ENCODE data around the gene CCDC33. TPM values are rescaled to one million over a fixed set of nuclear protein-coding genes. Genes with fewer than 3 reads are reported as not detected.

The CCDC33 gene
- polyA plus RNA-seq, 1 of the 3 experiments (the other 2 are of a cell fraction), result 4.0 TPM

- ChIA-PET POLR2A (no interaction called here), CTCF (interaction anchor here (1.3 kb wide), 1 partner anchor 8 kb away, joined by 3 read pairs; no protein-coding TSS in a partner anchor)
- no peaks in the 10 kb centered on the region for H3K9me3 ChIP-seq
Observed at GRCh38 chr15:74364936-74365597, 128.9 kb downstream of the CCDC33 start.

DNA sequence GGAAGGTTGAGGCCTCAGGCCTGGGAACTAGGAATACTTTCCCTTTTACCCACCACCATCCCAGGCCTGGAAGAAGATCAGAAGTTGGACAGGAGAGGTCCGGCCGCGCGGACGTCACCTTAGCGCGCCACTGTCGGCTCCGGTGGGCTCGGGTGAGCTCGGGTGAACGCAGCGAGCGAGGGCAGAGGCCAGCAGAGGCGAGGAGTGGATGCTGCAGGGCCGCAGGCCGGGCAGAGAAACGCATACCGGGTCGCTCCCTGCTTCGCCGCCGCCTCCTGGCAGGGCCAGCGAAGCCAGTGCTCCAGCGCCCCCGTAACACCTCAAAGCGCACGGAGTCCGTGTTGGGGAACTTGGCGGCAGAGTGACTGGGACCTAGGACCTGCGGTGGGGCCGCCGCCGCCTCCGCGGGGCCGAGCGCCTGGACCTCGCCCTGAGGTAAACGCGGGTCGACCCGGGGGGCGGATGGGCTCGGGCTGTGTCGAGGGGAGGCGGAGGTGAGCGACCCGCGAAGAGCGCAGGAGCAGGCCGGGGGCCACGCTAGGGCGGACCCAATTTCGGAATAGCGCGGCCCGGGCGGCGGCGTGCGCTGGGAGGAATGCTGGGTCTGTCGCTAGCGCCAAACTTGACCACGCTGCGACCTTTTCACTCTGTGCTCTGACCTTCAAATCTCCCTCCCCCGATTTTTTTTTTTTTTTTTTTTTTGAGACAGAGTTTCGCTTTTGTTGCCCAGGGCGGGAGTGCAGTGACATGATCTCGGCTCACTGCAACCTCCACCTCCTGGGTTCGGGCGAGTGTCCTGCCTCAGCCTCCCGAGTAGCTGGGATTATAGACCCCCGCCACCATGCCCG lies 129.7 kb downstream of the CCDC33 start:
- H3K27ac ChIP-seq (ENCODE audit: low read depth in 2 of 2, low read length in 1 of 2), result no peak overlapping the region
- no peaks in the 10 kb centered on the region for H4K20me1 ChIP-seq (ENCODE audit: insufficient read depth)
- H3K4me2 ChIP-seq, result no peak overlapping the region
- H3K4me3 ChIP-seq (ENCODE audit: low read depth in 2 of 2, low read length in 1 of 2), result no peak overlapping the region
- no peaks in the 10 kb centered on the region for H3K9me2 ChIP-seq
- H2AFZ ChIP-seq (ENCODE audit: low read depth), result no peak overlapping the region
- H3F3A ChIP-seq (replicated peaks; ENCODE audit: insufficient read depth), result no peaks in the 10 kb centered on the region
- no peaks in the 10 kb centered on the region for H3K4me1 ChIP-seq (ENCODE audit: control insufficient read depth in 1 of 2, insufficient read depth in 2 of 2, low read depth in 1 of 2, low read length in 1 of 2)
- ChIA-PET CTCF (interaction anchor here (1.3 to 23.8 kb wide), 3 partner anchors 8 to 79 kb away, joined by 3 to 779 read pairs (median 11); partner anchors contain the start of genes SEMA7A and UBL7), POLR2A (no interaction called here)
- H3K36me3 ChIP-seq (replicated peaks in 1 of 2; ENCODE audit: control insufficient read depth in 1 of 2, insufficient read depth in 2 of 2, low read length in 1 of 2), result no peaks in the 10 kb centered on the region
- no peaks in the 10 kb centered on the region for H3K9me3 ChIP-seq
- no peak overlapping the region for H3K9ac ChIP-seq
- H3K27me3 ChIP-seq (ENCODE audit: insufficient read depth), result peaks cover 7% of the 10 kb centered on the region; the same call in 1 of the 2 replicates
- no peaks in the 10 kb centered on the region for H3K79me2 ChIP-seq (ENCODE audit: insufficient read depth)
- 81% methylated on average over 65 of the region's 75 CpGs for WGBS (ENCODE audit: low lambda C conversion rate)
- no peak for DNase-seq
- TF ChIP-seq NFIC (IDR thresholded peaks at IDR 0.05; ENCODE audit: borderline replicate concordance) (no peak), FOXM1 (IDR thresholded peaks at IDR 0.05; ENCODE audit: low read depth) (no peak), SMC3 (IDR thresholded peaks at IDR 0.05; ENCODE audit: low read depth, low read length) (no peak), FOSL2 (IDR thresholded peaks at IDR 0.05; ENCODE audit: borderline replicate concordance, low read depth) (no peak), RAD21 (IDR thresholded peaks at IDR 0.05; ENCODE audit: low read length) (no peak), REST (IDR thresholded peaks at IDR 0.05; ENCODE audit: low read depth, low read length) (no peak), YY1 (IDR thresholded peaks at IDR 0.05; ENCODE audit: low read depth) (no peak)
- TF ChIP-seq, protein P1, sequence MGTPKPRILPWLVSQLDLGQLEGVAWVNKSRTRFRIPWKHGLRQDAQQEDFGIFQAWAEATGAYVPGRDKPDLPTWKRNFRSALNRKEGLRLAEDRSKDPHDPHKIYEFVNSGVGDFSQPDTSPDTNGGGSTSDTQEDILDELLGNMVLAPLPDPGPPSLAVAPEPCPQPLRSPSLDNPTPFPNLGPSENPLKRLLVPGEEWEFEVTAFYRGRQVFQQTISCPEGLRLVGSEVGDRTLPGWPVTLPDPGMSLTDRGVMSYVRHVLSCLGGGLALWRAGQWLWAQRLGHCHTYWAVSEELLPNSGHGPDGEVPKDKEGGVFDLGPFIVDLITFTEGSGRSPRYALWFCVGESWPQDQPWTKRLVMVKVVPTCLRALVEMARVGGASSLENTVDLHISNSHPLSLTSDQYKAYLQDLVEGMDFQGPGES (IDR thresholded peaks at IDR 0.05; ENCODE audit: low read depth, low read length), result no peak

More at GRCh38 chr15:74364936-74365597, 128.9 kb downstream of the CCDC33 start:
- no peak overlapping the region for H3K9ac ChIP-seq
- no peaks in the 10 kb centered on the region for H4K20me1 ChIP-seq (ENCODE audit: insufficient read depth)
- H3K27ac ChIP-seq (ENCODE audit: low read depth in 2 of 2, low read length in 1 of 2), result no peak overlapping the region
- no peak overlapping the region for H3K4me2 ChIP-seq
- H3K4me1 ChIP-seq (ENCODE audit: control insufficient read depth in 1 of 2, insufficient read depth in 2 of 2, low read depth in 1 of 2, low read length in 1 of 2), result no peaks in the 10 kb centered on the region
- H3K27me3 ChIP-seq (ENCODE audit: insufficient read depth), result no peaks in the 10 kb centered on the region; the same call in 1 of the 2 replicates
- H2AFZ ChIP-seq (ENCODE audit: low read depth), result no peak overlapping the region
- DNase-seq, result no peak
- no peaks in the 10 kb centered on the region for H3F3A ChIP-seq (replicated peaks; ENCODE audit: insufficient read depth)
- 73% methylated on average over 12 of the region's 12 CpGs for WGBS (ENCODE audit: low lambda C conversion rate)
- no peaks in the 10 kb centered on the region for H3K9me2 ChIP-seq
- no peaks in the 10 kb centered on the region for H3K79me2 ChIP-seq (ENCODE audit: insufficient read depth)
- H3K4me3 ChIP-seq (ENCODE audit: low read depth in 2 of 2, low read length in 1 of 2), result no peak overlapping the region
- TF ChIP-seq SMC3 (IDR thresholded peaks at IDR 0.05; ENCODE audit: low read depth, low read length) (no peak), GATA2 (CRISPR knock-in tag; IDR thresholded peaks at IDR 0.05) (no peak), MXI1 (IDR thresholded peaks at IDR 0.05; ENCODE audit: low read depth, low read length) (no peak), MEF2A (IDR thresholded peaks at IDR 0.05; ENCODE audit: borderline replicate concordance, low read depth) (no peak), EZH2phosphoT487 (IDR thresholded peaks at IDR 0.05; ENCODE audit: borderline replicate concordance, low read depth) (no peak), REST (IDR thresholded peaks at IDR 0.05; ENCODE audit: low read depth, low read length) (no peak), RCOR1 (IDR thresholded peaks at IDR 0.05; ENCODE audit: low read length) (no peak), RAD21 (IDR thresholded peaks at IDR 0.05; ENCODE audit: low read length) (no peak), GABPA (IDR thresholded peaks at IDR 0.05; ENCODE audit: low read depth) (no peak)
- no peaks in the 10 kb centered on the region for H3K36me3 ChIP-seq (replicated peaks in 1 of 2; ENCODE audit: control insufficient read depth in 1 of 2, insufficient read depth in 2 of 2, low read length in 1 of 2)
